ENCODE measurements around the gene SERPINB6.

DNA sequence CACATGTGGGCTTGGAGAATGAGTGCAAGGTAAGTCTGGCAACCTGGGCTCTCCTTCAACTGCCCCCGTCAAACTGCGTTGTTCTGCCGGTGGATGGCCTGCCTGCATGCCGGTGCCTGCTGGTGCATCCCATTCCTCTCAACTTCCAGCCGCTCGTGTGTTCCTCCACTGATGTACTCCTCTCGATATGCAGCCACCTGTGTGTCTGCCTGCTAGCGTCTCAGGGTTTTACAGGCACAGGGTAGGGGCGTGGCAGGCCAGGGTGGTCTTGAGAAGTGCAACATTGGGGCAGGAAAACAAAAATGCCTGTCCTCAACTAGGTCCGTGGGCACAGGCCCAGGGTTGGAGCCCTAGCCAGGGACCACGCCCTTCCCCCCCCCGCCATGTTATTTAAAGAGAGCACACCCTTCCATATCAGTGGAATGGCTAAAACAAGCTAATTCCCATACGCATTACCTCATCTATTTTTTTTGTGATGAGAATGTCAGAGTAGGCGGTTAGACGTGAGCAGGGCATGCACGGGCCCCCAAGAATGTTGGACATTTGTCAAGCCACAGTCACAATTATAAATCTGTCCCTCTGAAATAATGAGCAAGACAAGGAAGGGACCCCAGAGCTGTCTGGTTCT is 33.2 kb downstream of the SERPINB6 start:
- TF ChIP-seq, protein P1, sequence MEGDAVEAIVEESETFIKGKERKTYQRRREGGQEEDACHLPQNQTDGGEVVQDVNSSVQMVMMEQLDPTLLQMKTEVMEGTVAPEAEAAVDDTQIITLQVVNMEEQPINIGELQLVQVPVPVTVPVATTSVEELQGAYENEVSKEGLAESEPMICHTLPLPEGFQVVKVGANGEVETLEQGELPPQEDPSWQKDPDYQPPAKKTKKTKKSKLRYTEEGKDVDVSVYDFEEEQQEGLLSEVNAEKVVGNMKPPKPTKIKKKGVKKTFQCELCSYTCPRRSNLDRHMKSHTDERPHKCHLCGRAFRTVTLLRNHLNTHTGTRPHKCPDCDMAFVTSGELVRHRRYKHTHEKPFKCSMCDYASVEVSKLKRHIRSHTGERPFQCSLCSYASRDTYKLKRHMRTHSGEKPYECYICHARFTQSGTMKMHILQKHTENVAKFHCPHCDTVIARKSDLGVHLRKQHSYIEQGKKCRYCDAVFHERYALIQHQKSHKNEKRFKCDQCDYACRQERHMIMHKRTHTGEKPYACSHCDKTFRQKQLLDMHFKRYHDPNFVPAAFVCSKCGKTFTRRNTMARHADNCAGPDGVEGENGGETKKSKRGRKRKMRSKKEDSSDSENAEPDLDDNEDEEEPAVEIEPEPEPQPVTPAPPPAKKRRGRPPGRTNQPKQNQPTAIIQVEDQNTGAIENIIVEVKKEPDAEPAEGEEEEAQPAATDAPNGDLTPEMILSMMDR (IDR thresholded peaks at IDR 0.05; ENCODE audit: low read depth, low read length): no peak
- no peak for TF ChIP-seq EZH2phosphoT487 (IDR thresholded peaks at IDR 0.05; ENCODE audit: low read depth)

All from OCI-LY3 (cell line).